Amygdala (tissue), 56 donors: ENCODE data around the gene DOCK11.
"Not testable (repeated sequence)": the region's sequence is repeated elsewhere in the genome, so short reads cannot be mapped to it uniquely, and the experiment has no call there.

ENCODE experiments used
- DNase-seq, 56 donors: peaks; one replicate each; lab custom pipeline; 2025; lab: John Stamatoyannopoulos, UW

The DOCK11 gene

GRCh38 chrX:118564498-118564897, 68.9 kb downstream of the DOCK11 start:
- DNase-seq = no peak

- no peak for DNase-seq
Observed at GRCh38 chrX:118565853-118566252, 70.2 kb downstream of the DOCK11 start.

- no peak for DNase-seq
Observed at GRCh38 chrX:118566359-118566758, 70.7 kb downstream of the DOCK11 start.

- no peak for DNase-seq
Observed at GRCh38 chrX:118569676-118570075, 74.1 kb downstream of the DOCK11 start.

- no peak for DNase-seq
Observed at GRCh38 chrX:118570209-118570608, 74.6 kb downstream of the DOCK11 start.

GRCh38 chrX:118571836-118572235, 76.2 kb downstream of the DOCK11 start:
- no peak for DNase-seq

- no peak for DNase-seq
Observed at GRCh38 chrX:118574666-118575065, 79.1 kb downstream of the DOCK11 start.

GRCh38 chrX:118577041-118577440, 81.4 kb downstream of the DOCK11 start:
- no peak for DNase-seq

- DNase-seq = no peak
Observed at GRCh38 chrX:118579417-118579816, 83.8 kb downstream of the DOCK11 start.

GRCh38 chrX:118582926-118583325, 87.3 kb downstream of the DOCK11 start:
- DNase-seq = not testable (repeated sequence)

GRCh38 chrX:118583781-118584180, 88.2 kb downstream of the DOCK11 start:
- no peak for DNase-seq

- DNase-seq = no peak
Observed at GRCh38 chrX:118585296-118585695, 89.7 kb downstream of the DOCK11 start.

- not testable (repeated sequence) for DNase-seq
Observed at GRCh38 chrX:118586206-118586605, 90.6 kb downstream of the DOCK11 start.

GRCh38 chrX:118588715-118589114, 93.1 kb downstream of the DOCK11 start:
- DNase-seq = no peak

- DNase-seq = no peak
Observed at GRCh38 chrX:118589227-118589626, 93.6 kb downstream of the DOCK11 start.

GRCh38 chrX:118593407-118593806, 97.8 kb downstream of the DOCK11 start:
- DNase-seq = no peak

- no peak for DNase-seq
Observed at GRCh38 chrX:118594697-118595420, 99.2 kb downstream of the DOCK11 start.

GRCh38 chrX:118595501-118596042, 100.0 kb downstream of the DOCK11 start:
- no peak for DNase-seq

- no peak for DNase-seq
Observed at GRCh38 chrX:118596390-118596789, 100.8 kb downstream of the DOCK11 start.

GRCh38 chrX:118603981-118604380, 108.4 kb downstream of the DOCK11 start:
- DNase-seq = peak in 33 of 56 donors; percentile 0 to 55 (median 7)

- no peak for DNase-seq
Observed at GRCh38 chrX:118612290-118612689, 116.7 kb downstream of the DOCK11 start.

GRCh38 chrX:118614150-118614549, 118.5 kb downstream of the DOCK11 start:
- DNase-seq = no peak
